Pancreas (tissue), 10 donors: ENCODE results near the gene KRTAP6-2. TPM values are rescaled to one million over a fixed set of nuclear protein-coding genes. Genes with fewer than 3 reads are reported as not detected.

Experiments
- ATAC-seq, 4 donors: fragments of 200-7000 bp; cut with Tn5 transposase; one replicate each; pipeline versions ENCODE4 v1.8.0 to v1.9.1; 2020; ENCODE audit warnings: mild to moderate bottlenecking in 4 of 4, moderate library complexity in 4 of 4
- DNase-seq, 6 donors: peaks; one replicate each; pipeline ENCODE4 v3.0.0-alpha.2; 2020
- FAIRE-seq: peaks from 2 replicates; lab custom pipeline; 2012; peaks lifted over from hg19 to GRCh38; lab: Jason Lieb, UNC
- H3K27ac ChIP-seq, 4 donors: fragments of 200-600 bp; sonication (generic); 1 replicate in 3 of 4; 2 replicates in 1 of 4; pipeline versions ENCODE4 v1.5.0 to v1.8.0; 2020
- H3K27me3 ChIP-seq, 4 donors: fragments of 200-600 bp; one replicate each; pipeline ENCODE4 v1.8.0; 2021
- H3K36me3 ChIP-seq, 3 donors: fragments of 200-600 bp; sonication (generic) in 1 of 3; one replicate each; pipeline versions ENCODE4 v1.5.0 to v1.8.0; 2020 to 2021
- H3K4me1 ChIP-seq, 3 donors: fragments of 200-600 bp; one replicate each; pipeline ENCODE4 v1.8.0; 2021
- H3K4me3 ChIP-seq, 4 donors: fragments of 200-600 bp; sonication (generic) in 2 of 4; one replicate each; pipeline versions ENCODE4 v1.5.0 to v1.8.0; 2020 to 2021
- H3K9me3 ChIP-seq, 4 donors: fragments of 200-600 bp; one replicate each; pipeline ENCODE4 v1.8.0; 2021
- WGBS, 2 donors: extraction: QIAGEN DNeasy Blood & Tissue Kit; methylation state at CpG; one replicate each; pipeline ENCODE4 v1.1.7; 2013; 5-methylcytosine and 5-hydroxymethylcytosine counted together
- intact Hi-C, 3 donors: fragments of 100-400 bp; cut with DNase I; formaldehyde crosslinking; loops; one replicate each; pipeline versions ENCODE4 v1.11.1 to v1.14.2; 2022
- polyA plus RNA-seq, 2 donors: library from polyadenylated mRNA; stranded (reverse); fragments of 200-250 nt; gene quantifications; one replicate each; pipeline ENCODE4 v1.2.3, GENCODE V29; 2013
- total RNA-seq, 6 donors: library from RNA; stranded (reverse); fragmentation: NEBNext Ultra II Directional in 4 of 6; extraction: Animal tissue kit (Norgen Biotek cat#: 25700) in 4 of 6; gene quantifications; one replicate each; pipeline versions ENCODE4 v1.2.1 to v1.2.4, GENCODE V29; 2021 to 2023
- TF ChIP-seq, protein P1 (sequence below), 4 donors: fragments of 200-600 bp; sonication (generic) in 3 of 4; IDR thresholded peaks; one replicate each; pipeline versions ENCODE4 v1.5.0 to v1.8.0; 2021; ENCODE audit warnings: antibody characterized with exemption in 4 of 4
- donor health status: healthy with polysubstance abuse.
- donor health status: DM: no; HTN: no; CAD: no; lungs with moderate emphysema.
- donor health status: DM: no; HTN: no; CAD: no.
- donor health status: control.
- donor health status: control.
- donor health status: Bipolar disorder and iron deficiency.
- donor health status: DM: yes; HTN: yes; CAD: no.
- donor health status: DM: no; HTN: no; CAD: no.
- donor health status: DM: no; HTN: no; CAD: no.
- donor health status: DM: yes; HTN: yes; CAD: no.

The KRTAP6-2 gene, protein sequence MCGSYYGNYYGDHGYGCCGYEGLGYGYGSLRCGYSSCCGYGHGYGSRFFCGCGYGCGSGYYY
- total RNA-seq (not detected), polyA plus RNA-seq (not detected)

DNA sequence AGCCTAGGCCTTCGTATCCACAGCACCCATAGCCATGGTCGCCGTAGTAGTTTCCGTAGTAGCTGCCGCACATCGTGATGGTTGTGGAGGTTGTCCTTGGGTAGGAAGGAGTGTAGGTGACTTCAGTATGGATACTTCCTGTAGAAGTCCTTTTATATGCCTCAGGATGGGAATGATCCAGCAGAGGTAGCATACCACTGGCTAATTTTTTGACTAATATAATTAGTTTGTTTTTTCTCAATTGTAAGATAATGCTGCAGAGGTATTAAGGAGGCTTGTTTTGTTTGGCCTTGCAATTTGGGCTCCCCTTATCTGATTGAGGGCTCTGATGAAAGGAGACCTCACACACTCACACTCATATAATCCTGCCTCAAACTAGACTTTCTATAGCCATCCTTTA, at the start of gene KRTAP6-2:
Gene KRTAP6-2, minus strand, starts transcription at position 101 of the 400 bp plus-strand sequence. Its CDS starts 28 bp downstream, at position 73.
- 91 to 92% methylated on average over 6 of the region's 6 CpGs for WGBS, 2 donors

DNA sequence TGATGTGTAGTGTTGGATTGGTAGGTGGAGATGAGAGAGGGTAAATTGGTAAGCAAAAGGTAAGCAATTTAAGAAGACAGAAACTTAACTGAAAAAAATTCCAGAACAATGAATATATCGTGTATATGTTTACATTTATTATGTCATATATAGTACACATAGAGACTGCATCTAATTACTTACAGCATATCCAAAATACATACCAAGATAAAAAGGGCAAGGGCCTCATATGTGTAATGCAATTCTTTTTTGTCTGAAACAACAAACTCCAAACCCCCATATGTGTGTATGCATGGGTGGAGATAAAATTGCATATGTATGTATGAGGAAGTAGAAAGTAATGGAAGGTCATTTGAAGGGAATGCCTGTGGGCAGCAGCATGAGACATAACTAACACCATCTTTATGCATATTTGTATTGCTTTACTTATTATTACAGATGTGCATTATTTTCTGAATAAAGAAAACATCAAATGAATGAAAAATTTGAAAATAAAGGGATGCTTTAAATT, 48.3 kb upstream of the KRTAP6-2 start:
- ATAC-seq (no peak), DNase-seq (no peak), FAIRE-seq (no peak)
- TF ChIP-seq, protein P1, sequence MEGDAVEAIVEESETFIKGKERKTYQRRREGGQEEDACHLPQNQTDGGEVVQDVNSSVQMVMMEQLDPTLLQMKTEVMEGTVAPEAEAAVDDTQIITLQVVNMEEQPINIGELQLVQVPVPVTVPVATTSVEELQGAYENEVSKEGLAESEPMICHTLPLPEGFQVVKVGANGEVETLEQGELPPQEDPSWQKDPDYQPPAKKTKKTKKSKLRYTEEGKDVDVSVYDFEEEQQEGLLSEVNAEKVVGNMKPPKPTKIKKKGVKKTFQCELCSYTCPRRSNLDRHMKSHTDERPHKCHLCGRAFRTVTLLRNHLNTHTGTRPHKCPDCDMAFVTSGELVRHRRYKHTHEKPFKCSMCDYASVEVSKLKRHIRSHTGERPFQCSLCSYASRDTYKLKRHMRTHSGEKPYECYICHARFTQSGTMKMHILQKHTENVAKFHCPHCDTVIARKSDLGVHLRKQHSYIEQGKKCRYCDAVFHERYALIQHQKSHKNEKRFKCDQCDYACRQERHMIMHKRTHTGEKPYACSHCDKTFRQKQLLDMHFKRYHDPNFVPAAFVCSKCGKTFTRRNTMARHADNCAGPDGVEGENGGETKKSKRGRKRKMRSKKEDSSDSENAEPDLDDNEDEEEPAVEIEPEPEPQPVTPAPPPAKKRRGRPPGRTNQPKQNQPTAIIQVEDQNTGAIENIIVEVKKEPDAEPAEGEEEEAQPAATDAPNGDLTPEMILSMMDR (IDR thresholded peaks at IDR 0.05), result no peak
- intact Hi-C loops, result no loop called here
- H3K4me1 ChIP-seq, result no peaks in the 10 kb centered on the region
- no peak overlapping the region for H3K4me3 ChIP-seq
- no peak overlapping the region for H3K27ac ChIP-seq
- WGBS, 2 donors, result 43 to 47% methylated on average over 1 of the region's 1 CpG
- no peaks in the 10 kb centered on the region for H3K36me3 ChIP-seq
- H3K9me3 ChIP-seq, result no peaks in the 10 kb centered on the region
- H3K27me3 ChIP-seq, result no peaks in the 10 kb centered on the region

More for the DNA sequence above, at the start of gene KRTAP6-2:
- ATAC-seq, result no peak
- Histone ChIP-seq H3K27ac (no peak within 1 kb of the TSS), H3K4me1 (no peaks in the 10 kb centered on the region), H3K36me3 (no peaks in the 10 kb centered on the region), H3K27me3 (no peaks in the 10 kb centered on the region), H3K4me3 (no peak within 1 kb of the TSS), H3K9me3 (no peaks in the 10 kb centered on the region)
- DNase-seq, result no peak
- intact Hi-C loops, result no loop called here
- TF ChIP-seq, protein P1 (IDR thresholded peaks at IDR 0.05), result no peak
- no peak for FAIRE-seq

DNA sequence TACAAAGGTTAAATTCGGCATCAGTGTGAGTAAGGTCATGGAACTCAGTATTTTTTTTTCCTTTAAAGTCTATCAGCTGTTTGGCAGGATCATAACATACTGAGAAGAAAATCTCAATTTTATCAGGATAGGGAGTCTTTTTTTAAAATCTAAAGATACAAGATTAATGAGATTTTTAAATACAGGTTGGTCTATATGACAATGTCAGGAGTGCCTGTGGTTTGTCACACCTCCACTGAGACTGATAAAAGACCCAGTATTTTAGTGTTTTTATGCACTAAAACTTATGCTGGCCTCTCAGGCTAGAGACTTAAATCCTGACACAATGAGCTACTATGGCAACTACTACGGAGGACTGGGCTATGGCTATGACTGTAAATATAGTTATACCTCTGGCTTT, 43.9 kb upstream of the KRTAP6-2 start, which contains the start of gene KRTAP20-3:
Gene KRTAP20-3, plus strand, starts transcription at position 301 of the 400 bp plus-strand sequence.
- no peaks in the 10 kb centered on the region for H3K36me3 ChIP-seq
- H3K27me3 ChIP-seq, result no peaks in the 10 kb centered on the region
- FAIRE-seq (no peak), DNase-seq (no peak), ATAC-seq (no peak)
- WGBS, 2 donors, result 50 to 80% methylated on average over 2 of the region's 2 CpGs
- H3K4me1 ChIP-seq, result no peaks in the 10 kb centered on the region
- no peaks in the 10 kb centered on the region for H3K9me3 ChIP-seq
- TF ChIP-seq, protein P1 (IDR thresholded peaks at IDR 0.05), result no peak
- H3K27ac ChIP-seq, result no peak within 1 kb of the TSS
- H3K4me3 ChIP-seq, result no peak within 1 kb of the TSS
- intact Hi-C loops, result no loop called here

DNA sequence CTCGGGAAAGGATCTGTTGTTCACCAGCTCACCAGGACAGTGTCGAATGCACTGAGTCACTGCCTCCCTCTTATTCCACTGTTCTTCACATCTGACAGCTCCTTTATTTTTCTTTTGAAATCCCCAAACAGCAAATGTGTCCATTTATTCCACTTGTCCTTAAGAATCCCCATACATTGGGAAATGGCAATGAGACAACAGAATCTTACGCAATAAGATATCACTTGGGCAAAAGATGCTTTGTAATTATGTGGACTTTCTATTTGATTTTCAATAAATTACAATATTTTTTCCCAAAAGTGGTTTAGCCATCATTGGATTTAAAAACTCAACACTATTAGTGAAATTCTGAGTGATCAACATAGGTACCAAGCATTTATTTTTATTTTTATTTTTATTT, 40.0 kb upstream of the KRTAP6-2 start:
- H3K36me3 ChIP-seq, result no peaks in the 10 kb centered on the region
- FAIRE-seq (no peak), ATAC-seq (no peak), DNase-seq (no peak)
- TF ChIP-seq, protein P1 (IDR thresholded peaks at IDR 0.05), result no peak
- 75 to 85% methylated on average over 3 of the region's 3 CpGs for WGBS, 2 donors
- no peaks in the 10 kb centered on the region for H3K27me3 ChIP-seq
- no peaks in the 10 kb centered on the region for H3K4me1 ChIP-seq
- H3K9me3 ChIP-seq, result no peaks in the 10 kb centered on the region
- H3K4me3 ChIP-seq, result no peak overlapping the region
- intact Hi-C loops, result no loop called here
- no peak overlapping the region for H3K27ac ChIP-seq

DNA sequence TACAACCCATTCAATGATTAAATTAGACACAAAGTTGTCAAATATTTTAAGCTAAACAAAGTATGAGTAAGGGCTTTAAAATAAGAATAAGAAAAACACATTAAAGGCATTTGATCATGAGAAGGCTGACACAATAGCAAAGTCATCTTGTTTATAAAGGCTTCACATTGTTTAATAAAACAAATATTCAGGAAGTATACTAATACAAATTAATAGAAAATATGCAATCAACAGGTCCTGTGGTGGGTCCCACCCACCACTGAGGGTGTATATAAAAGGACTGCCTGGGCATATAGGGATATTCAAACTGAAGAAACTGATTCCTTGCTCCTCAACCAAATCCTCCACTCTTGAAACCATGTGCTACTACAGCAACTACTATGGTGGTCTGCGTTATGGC, 36.2 kb upstream of the KRTAP6-2 start, which contains the start of gene KRTAP20-2:
Gene KRTAP20-2, plus strand, starts transcription at position 301 of the 400 bp plus-strand sequence. Its CDS starts 58 bp downstream, at position 359.
- ATAC-seq (no peak), FAIRE-seq (no peak), DNase-seq (no peak)
- no peaks in the 10 kb centered on the region for H3K4me1 ChIP-seq
- H3K36me3 ChIP-seq, result no peaks in the 10 kb centered on the region
- H3K27me3 ChIP-seq, result no peaks in the 10 kb centered on the region
- TF ChIP-seq, protein P1 (IDR thresholded peaks at IDR 0.05), result no peak
- intact Hi-C loops, result no loop called here
- no peak within 1 kb of the TSS for H3K4me3 ChIP-seq
- H3K9me3 ChIP-seq, result no peaks in the 10 kb centered on the region
- WGBS, 2 donors, result 75 to 92% methylated on average over 1 of the region's 1 CpG
- no peak within 1 kb of the TSS for H3K27ac ChIP-seq
